HG02678 (cell line): ENCODE measurements around the gene SLFN14.
"Not testable (repeated sequence)": the region's sequence is repeated elsewhere in the genome, so short reads cannot be mapped to it uniquely, and the experiment has no call there.

ENCODE experiments used
- ATAC-seq: cut with Tn5 transposase; IDR thresholded peaks from one replicate; pipeline ENCODE4 v1.9.1; 2021; ENCODE audit warnings: mild to moderate bottlenecking, moderate library complexity; ENCODE audit not compliant: unreplicated experiment

SLFN14 gene

GRCh38 chr17:35523296-35523695 lies 37.3 kb downstream of the SLFN14 start:
- no peak for ATAC-seq

- ATAC-seq: not testable (repeated sequence)
Observed at GRCh38 chr17:35521654-35522256, 38.9 kb downstream of the SLFN14 start.

GRCh38 chr17:35521150-35521549 lies 39.5 kb downstream of the SLFN14 start:
- no peak for ATAC-seq

DNA sequence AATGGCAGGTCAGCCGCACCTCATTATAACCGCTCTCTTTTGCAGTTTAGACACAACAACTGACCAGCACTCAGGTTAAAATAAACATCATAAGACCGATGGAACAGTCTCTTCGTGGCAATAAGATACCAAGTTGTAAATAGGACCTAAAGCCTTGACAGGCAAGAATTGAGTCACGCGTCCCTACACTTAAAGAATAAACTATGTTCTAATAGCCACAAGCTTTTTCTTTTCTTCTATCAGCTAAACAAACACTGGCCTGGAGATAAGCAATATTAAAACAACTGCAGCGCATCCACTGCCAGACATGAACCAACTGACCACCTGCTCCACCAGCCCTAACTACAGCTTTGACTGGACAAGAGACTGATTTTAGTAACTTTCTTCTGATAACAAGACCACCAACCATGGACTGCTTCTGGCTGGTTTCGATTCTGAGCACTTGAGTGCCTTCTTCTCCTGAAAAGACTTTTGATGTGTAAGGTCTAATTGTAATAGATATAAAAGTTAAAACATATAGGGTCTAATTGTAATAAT lies 40.6 kb downstream of the SLFN14 start:
- no peak for ATAC-seq

DNA sequence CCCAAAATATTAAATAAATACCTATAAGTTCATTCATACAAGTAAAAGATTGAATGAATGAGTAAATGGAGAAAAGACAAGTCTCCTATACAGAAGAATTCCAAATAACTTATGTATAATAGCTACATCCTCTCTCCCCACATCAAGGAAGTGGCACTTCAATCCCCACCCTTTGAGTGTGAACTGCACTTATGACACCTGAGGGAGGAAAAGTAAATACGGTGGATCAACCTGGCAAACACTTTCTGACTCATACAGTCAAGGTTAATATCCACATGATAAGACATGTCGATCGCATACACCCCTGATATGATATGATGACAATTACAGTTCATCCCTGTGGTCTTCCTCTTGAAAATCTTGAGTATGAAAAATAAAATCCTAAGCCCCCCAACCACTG lies 41.2 kb downstream of the SLFN14 start:
- ATAC-seq: no peak

- not testable (repeated sequence) for ATAC-seq
Observed at GRCh38 chr17:35518431-35518830, 42.2 kb downstream of the SLFN14 start.

DNA sequence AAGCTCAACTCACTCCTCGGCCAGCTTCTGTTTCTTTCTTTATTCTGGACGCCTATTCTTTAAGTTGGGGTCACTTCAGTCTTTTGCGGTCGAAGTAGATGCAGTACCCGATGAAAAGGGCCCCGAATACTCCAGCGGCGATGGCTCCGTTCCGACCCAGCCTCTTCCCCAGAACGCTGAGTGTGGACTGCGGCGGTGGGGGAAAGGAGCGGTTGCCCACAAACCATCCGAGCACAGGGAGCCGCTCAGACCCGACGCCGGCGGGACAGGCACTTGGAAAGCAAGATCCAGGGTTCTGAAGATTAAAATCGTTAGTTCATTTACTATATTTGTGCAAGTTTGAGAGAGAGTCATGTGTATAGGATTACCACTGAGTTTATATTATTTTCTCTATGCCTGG lies 45.6 kb downstream of the SLFN14 start:
- ATAC-seq: no peak

- ATAC-seq: no peak
Observed at GRCh38 chr17:35514564-35514963, 46.1 kb downstream of the SLFN14 start.
